Omental fat pad (tissue), 4 donors: ENCODE data around the gene SQSTM1. TPM values are rescaled to one million over a fixed set of nuclear protein-coding genes. Genes with fewer than 3 reads are reported as not detected.

Source experiments
- ATAC-seq: fragments of 150-250 bp; one replicate; pipeline ENCODE4 v1.9.1; 2016; ENCODE audit warnings: mild to moderate bottlenecking, moderate library complexity; ENCODE audit not compliant: low FRiP score
- DNase-seq: peaks from one replicate; pipeline ENCODE4 v3.0.0-alpha.2; 2019; ENCODE audit warnings: low spot score
- CTCF ChIP-seq, 3 donors: fragments of 450-650 bp; IDR thresholded peaks; one replicate each; pipeline ENCODE4 v1.5.1; 2016 to 2017; ENCODE audit warnings: antibody characterized with exemption in 3 of 3, mild to moderate bottlenecking in 3 of 3, moderate library complexity in 2 of 3
- total RNA-seq, 4 donors: library from RNA; depleted of rRNA; stranded (reverse); fragments of >200 nt; gene quantifications; one replicate each; pipeline ENCODE4 v1.1.0, GENCODE V29; 2016

Gene SQSTM1
- total RNA-seq, 4 donors from 2014 or later = 400 to 762 (median 566) TPM

GRCh38 chr5:179872055-179872827, 51.5 kb downstream of the SQSTM1 start:
- no peak for TF ChIP-seq CTCF (IDR thresholded peaks at IDR 0.05)
- DNase-seq (no peak), ATAC-seq (no peak)

GRCh38 chr5:179872828-179873575, 52.3 kb downstream of the SQSTM1 start:
- TF ChIP-seq CTCF (IDR thresholded peaks at IDR 0.05) = no peak
- no peak for ATAC-seq
- no peak for DNase-seq

GRCh38 chr5:179873588-179874110, 52.9 kb downstream of the SQSTM1 start:
- DNase-seq = no peak
- no peak for ATAC-seq
- TF ChIP-seq CTCF (IDR thresholded peaks at IDR 0.05) = no peak

GRCh38 chr5:179874136-179874535, 53.4 kb downstream of the SQSTM1 start:
- DNase-seq = no peak
- no peak for ATAC-seq
- no peak for TF ChIP-seq CTCF (IDR thresholded peaks at IDR 0.05)

- no peak for TF ChIP-seq CTCF (IDR thresholded peaks at IDR 0.05)
- no peak for DNase-seq
- no peak for ATAC-seq
Observed at GRCh38 chr5:179874536-179875292, 54.0 kb downstream of the SQSTM1 start.

- ATAC-seq = no peak
- TF ChIP-seq CTCF (IDR thresholded peaks at IDR 0.05) = no peak
- DNase-seq = no peak
Observed at GRCh38 chr5:179875741-179876609, 55.3 kb downstream of the SQSTM1 start.
